ENCODE measurements around the gene HOXD8.

GRCh38 chr2:176147210-176147799 is 17.8 kb downstream of the HOXD8 start:
- TF ChIP-seq CTCF (IDR thresholded peaks at IDR 0.05) (no peak), POLR2A (IDR thresholded peaks at IDR 0.05) (no peak)

Data from lower leg skin (tissue), 3 donors.